K562 (cell line): ENCODE results near the gene PSMC1. TPM values are rescaled to one million over a fixed set of nuclear protein-coding genes. Genes with fewer than 3 reads are reported as not detected.

Experiments
- ATAC-seq: fragments of 200-7000 bp; cut with Tn5 transposase; 3 replicates; pipeline ENCODE4 v1.9.1; 2020; ENCODE audit warnings: moderate library complexity
- BruUV-seq: library from RNA; stranded (reverse); fragments of 400-500 nt; replicated peaks from 2 replicates; lab custom pipeline; 2021; lab: Mats Ljungman, UMichigan
- CTCF ChIA-PET: fragments of 300-600 bp; formaldehyde crosslinking; extraction: SDS; loops from one replicate; lab custom pipeline; 2021; ENCODE audit warnings: low intra/inter-chr PET ratio; lab: Yijun Ruan, JAX
- POLR2A ChIA-PET: fragments of 300-600, 350-650 bp; sonication (Branson Sonifier 250); formaldehyde crosslinking; extraction: SDS; loops from one replicate; lab custom pipeline; 2021; ENCODE audit warnings: antibody characterized with exemption, inconsistent platforms; lab: Yijun Ruan, JAX
- DNase-seq, 4 experiments: peaks; one replicate each; pipeline versions ENCODE4 v3.0.0 to v3.0.0-alpha.2; 2011 to 2018; ENCODE audit warnings: low spot score in 3 of 4, mixed read lengths in 3 of 4; ENCODE audit errors: extremely low read depth in 1 of 4
- FAIRE-seq: peaks from 2 replicates; lab custom pipeline; 2011; peaks lifted over from hg19 to GRCh38; lab: Jason Lieb, UNC
- H2AFZ ChIP-seq: 2 replicates; pipeline ENCODE4 v1.6.0; 2011; ENCODE audit warnings: low read depth, low read length, control low read depth, inconsistent platforms
- H3K27ac ChIP-seq: fragments of 200-600 bp; 3 replicates; pipeline ENCODE4 v1.8.0; 2011; ENCODE audit warnings: low read depth, mild to moderate bottlenecking, control low read depth, inconsistent platforms, low read length, moderate library complexity, mixed read lengths; ENCODE audit errors: extremely low read depth
- H3K27me3 ChIP-seq, 2 experiments: fragments of 300-600 bp in 1 of 2; 2 replicates in 1 of 2; 3 replicates in 1 of 2; pipeline versions ENCODE4 v1.6.0 to v1.8.0; 2011; ENCODE audit warnings: inconsistent platforms in 2 of 2, low read length in 2 of 2, mild to moderate bottlenecking in 1 of 2, mixed read lengths in 1 of 2, moderate library complexity in 1 of 2; ENCODE audit not compliant: control insufficient read depth in 2 of 2, insufficient read depth in 2 of 2
- H3K36me3 ChIP-seq: fragments of 300-600 bp; 3 replicates; pipeline ENCODE4 v1.8.0; 2011; ENCODE audit warnings: mild to moderate bottlenecking, low read length, inconsistent platforms; ENCODE audit not compliant: control insufficient read depth, insufficient read depth
- H3K4me1 ChIP-seq, 2 experiments: fragments of 200-600 bp in 1 of 2; replicated peaks in 1 of 2; 2 replicates in 1 of 2; 3 replicates in 1 of 2; pipeline versions ENCODE4 v1.5.1 to v1.8.0; 2011; ENCODE audit warnings: inconsistent platforms in 2 of 2, low read length in 2 of 2, mild to moderate bottlenecking in 1 of 2, mixed read lengths in 1 of 2, moderate library complexity in 1 of 2; ENCODE audit not compliant: control insufficient read depth in 2 of 2, insufficient read depth in 2 of 2
- H3K4me2 ChIP-seq: 2 replicates; pipeline ENCODE4 v1.6.1; 2011; ENCODE audit warnings: low read length, control low read depth, inconsistent platforms, mixed read lengths; ENCODE audit not compliant: insufficient read depth
- H3K4me3 ChIP-seq: fragments of 200-600 bp; sonication (generic), shearing (Covaris generic); 2 replicates; pipeline ENCODE4 v1.5.1; 2016; ENCODE audit warnings: control low read depth, inconsistent platforms
- H3K79me2 ChIP-seq: fragments of 200-600 bp; 3 replicates; pipeline ENCODE4 v1.8.0; 2011; ENCODE audit warnings: low read length, inconsistent platforms; ENCODE audit not compliant: control insufficient read depth, insufficient read depth
- H3K9ac ChIP-seq, 2 experiments: 2 replicates each; pipeline versions ENCODE4 v1.6.0 to v1.6.1; 2011; ENCODE audit warnings: low read depth in 2 of 2, low read length in 2 of 2, control low read depth in 1 of 2, inconsistent platforms in 1 of 2, mild to moderate bottlenecking in 1 of 2, mixed read lengths in 1 of 2; ENCODE audit not compliant: insufficient read depth in 1 of 2
- H3K9me1 ChIP-seq: one replicate; pipeline ENCODE4 v1.6.0; 2011; ENCODE audit warnings: inconsistent platforms, mild to moderate bottlenecking, low read length, moderate library complexity; ENCODE audit not compliant: control insufficient read depth, insufficient read depth
- H3K9me3 ChIP-seq: replicated peaks from 2 replicates; pipeline ENCODE4 v1.5.1; 2011; ENCODE audit warnings: low read depth, low read length, inconsistent platforms; ENCODE audit not compliant: control insufficient read depth, insufficient read depth
- H4K20me1 ChIP-seq: replicated peaks from 2 replicates; pipeline ENCODE4 v1.6.1; 2011; ENCODE audit warnings: low read length, inconsistent platforms, mixed read lengths; ENCODE audit not compliant: control insufficient read depth, insufficient read depth
- CBFA2T2 ChIP-seq: fragments of 450-650 bp; conservative IDR thresholded peaks from 2 replicates; pipeline ENCODE4 v1.6.1; 2017; ENCODE audit warnings: mild to moderate bottlenecking
- CBX8 ChIP-seq: fragments of 200-600 bp; sonication (generic); IDR thresholded peaks from 2 replicates; pipeline ENCODE4 v1.6.1; 2012; ENCODE audit warnings: borderline replicate concordance, mixed run types, low read depth, mild to moderate bottlenecking, moderate library complexity, mixed read lengths, low read length, control low read depth, inconsistent platforms; ENCODE audit not compliant: poor library complexity, severe bottlenecking; ENCODE audit errors: extremely low read depth
- CC2D1A ChIP-seq: fragments of 450-650 bp; IDR thresholded peaks from 2 replicates; pipeline ENCODE4 v1.6.1; 2017; ENCODE audit warnings: mild to moderate bottlenecking
- CEBPB ChIP-seq: fragments of 450-650 bp; IDR thresholded peaks from 2 replicates; pipeline ENCODE4 v1.6.1; 2016; ENCODE audit warnings: missing genetic modification characterization, missing compliant biosample characterization
- CEBPG ChIP-seq, 3 experiments: fragments of 200-800 bp in 1 of 3; sonication (Bioruptor generic) in 1 of 3; sonication (generic) in 1 of 3; formaldehyde crosslinking in 1 of 3; IDR thresholded peaks in 2 of 3; conservative IDR thresholded peaks in 1 of 3; 2 replicates each; pipeline versions ENCODE4 v1.6.1 to v1.8.0; 2016 to 2022; ENCODE audit warnings: missing compliant biosample characterization in 2 of 3, missing genetic modification characterization in 2 of 3, mild to moderate bottlenecking in 1 of 3, missing genetic modification reagents in 1 of 3
- FOXP1 ChIP-seq: sonication (generic); formaldehyde crosslinking; IDR thresholded peaks from 2 replicates; pipeline ENCODE4 v1.8.0; 2022; ENCODE audit warnings: mild to moderate bottlenecking, missing genetic modification reagents
- GATAD2B ChIP-seq: fragments of 450-650 bp; IDR thresholded peaks from 2 replicates; pipeline ENCODE4 v1.6.1; 2017; ENCODE audit warnings: mild to moderate bottlenecking, borderline replicate concordance
- HCFC1 ChIP-seq: IDR thresholded peaks from 2 replicates; pipeline ENCODE4 v1.6.1; 2012; ENCODE audit warnings: low read depth, low read length, improper control_type of control experiment
- KHSRP ChIP-seq: fragments of 450-650 bp; IDR thresholded peaks from 2 replicates; pipeline ENCODE4 v1.6.1; 2017
- NCOR1 ChIP-seq: fragments of 450-650 bp; IDR thresholded peaks from 2 replicates; pipeline ENCODE4 v1.6.1; 2016; ENCODE audit warnings: mild to moderate bottlenecking, moderate library complexity
- PCBP1 ChIP-seq: fragments of 200-400 bp; formaldehyde crosslinking; IDR thresholded peaks from 2 replicates; pipeline ENCODE4 v1.6.1; 2018; ENCODE audit warnings: mild to moderate bottlenecking, low read depth, low read length; ENCODE audit not compliant: poor library complexity, severe bottlenecking
- PHTF2 ChIP-seq: fragments of 250-450 bp; sonication (Bioruptor Pico); IDR thresholded peaks from 2 replicates; pipeline ENCODE4 v1.5.0; 2021; ENCODE audit warnings: mild to moderate bottlenecking
- SAFB ChIP-seq: fragments of 200-400 bp; formaldehyde crosslinking; IDR thresholded peaks from 2 replicates; pipeline ENCODE4 v1.6.1; 2017; ENCODE audit warnings: low read depth, low read length, borderline replicate concordance
- TCF7L2 ChIP-seq: fragments of 150-350 bp; IDR thresholded peaks from 2 replicates; pipeline ENCODE4 v1.6.1; 2016; ENCODE audit warnings: low read depth, mild to moderate bottlenecking, low read length, moderate library complexity
- ZNF134 ChIP-seq: fragments of 250-450 bp; sonication (Bioruptor Pico); conservative IDR thresholded peaks from 2 replicates; pipeline ENCODE4 v1.4.0; 2020
- ZNF143 ChIP-seq: sonication (generic); formaldehyde crosslinking; IDR thresholded peaks from 2 replicates; pipeline ENCODE4 v1.9.0; 2022; ENCODE audit warnings: mild to moderate bottlenecking, missing genetic modification reagents
- ZNF217 ChIP-seq: sonication (generic); formaldehyde crosslinking; IDR thresholded peaks from 2 replicates; pipeline ENCODE4 v1.8.0; 2022; ENCODE audit warnings: mild to moderate bottlenecking, missing genetic modification reagents
- WGBS: fragments of 100-300 bp; shearing (Covaris generic); methylation state at CpG from one replicate; pipeline ENCODE4 v1.1.6; 2016; ENCODE audit warnings: low coverage, mixed read lengths; ENCODE audit not compliant: insufficient coverage; ENCODE audit errors: missing lambda C conversion rate; 5-methylcytosine and 5-hydroxymethylcytosine counted together
- in situ Hi-C: fragments of 300-500 bp; cut with MboI; formaldehyde crosslinking; loops from 4 replicates; pipeline ENCODE4 v1.15.0; 2018; ENCODE audit warnings: inconsistent platforms, mixed read lengths
- intact Hi-C: fragments of 100-400 bp; cut with micrococcal nuclease; formaldehyde crosslinking; loops from 2 replicates; pipeline ENCODE4 v1.14.2; 2022
- polyA plus RNA-seq, 8 experiments: library from polyadenylated mRNA; depleted of rRNA in 4 of 8; stranded (reverse) in 5 of 8; unstranded in 3 of 8; fragments of >200 nt; fragmentation: Nextera tagmentation in 2 of 8; fragmentation: Illumina TruSeq in 1 of 8; extraction: Ambion mirVana in 2 of 8; extraction: Trizol in 1 of 8; gene quantifications; 2 replicates each; pipeline versions ENCODE4 v1.2.1 to v1.2.3, GENCODE V29; 2011 to 2014; ENCODE audit warnings: inconsistent platforms in 1 of 8, missing spikeins in 1 of 8
- total RNA-seq, 7 experiments: library from RNA; depleted of rRNA in 6 of 7; stranded (reverse); fragments of >200 nt in 6 of 7; fragmentation: Illumina TruSeq in 2 of 7; extraction: Trizol in 2 of 7; gene quantifications; 2 replicates each; pipeline versions ENCODE4 v1.2.1 to v1.2.3, GENCODE V29; 2011 to 2021; ENCODE audit warnings: low replicate concordance in 1 of 7

PSMC1 gene
- total and polyA plus RNA-seq, 9 of the 15 experiments (the other 6 are each of a cell fraction or from before 2014, with no cell fraction given) = 87.8 to 276 (median 165) TPM

- H3K9me3 ChIP-seq = no peaks in the 10 kb centered on the region
- H4K20me1 ChIP-seq = no peaks in the 10 kb centered on the region
- H3K27ac ChIP-seq = no peak overlapping the region
- ChIA-PET POLR2A (no interaction called here), CTCF (no interaction called here)
- FAIRE-seq (no peak), ATAC-seq (no peak), DNase-seq (no peak)
- H3K4me3 ChIP-seq = no peak overlapping the region
- peaks cover 57% of the 10 kb centered on the region; the same call in 2 of the 3 replicates for H3K36me3 ChIP-seq
- H3K4me2 ChIP-seq = no peak overlapping the region
- no TSS peak for BruUV-seq
- H3K4me1 ChIP-seq = peaks cover 0 to 7% of the 10 kb centered on the region in 2 experiments; a peak in 2 of 5 replicates
- no peak overlapping the region for H3K9ac ChIP-seq
- no peaks in the 10 kb centered on the region for H3K27me3 ChIP-seq
- H3K9me1 ChIP-seq = no peaks in the 10 kb centered on the region
- H3K79me2 ChIP-seq = no peaks in the 10 kb centered on the region
- TF ChIP-seq FOXP1 (CRISPR knock-in tag) (no peak), CEBPB (no peak), KHSRP (no peak), ZNF143 (no peak), CBFA2T2 (no peak), SAFB (no peak), PHTF2 (no peak), PCBP1 (no peak)
- in situ Hi-C loops (no loop called here), intact Hi-C loops (loop anchor here (5.0 kb wide), 3 partner anchors 93 to 393 kb away; partner anchors contain the start of gene CALM1)
- no peak overlapping the region for H2AFZ ChIP-seq
These were observed 48.1 kb downstream of the PSMC1 start for GRCh38 chr14:90304502-90304901.

- in situ Hi-C loops (no loop called here), intact Hi-C loops (no loop called here)
- 84% methylated on average over 4 of the region's 4 CpGs for WGBS
- ATAC-seq = no peak
- H2AFZ ChIP-seq = no peak overlapping the region
- no peak for DNase-seq
- ChIA-PET CTCF (no interaction called here), POLR2A (no interaction called here)
- H3K9me1 ChIP-seq = no peaks in the 10 kb centered on the region
- H3K27me3 ChIP-seq = no peaks in the 10 kb centered on the region
- no peak overlapping the region for H3K4me3 ChIP-seq
- no peaks in the 10 kb centered on the region for H3K9me3 ChIP-seq
- FAIRE-seq = no peak
- H3K4me1 ChIP-seq = peaks cover 0 to 7% of the 10 kb centered on the region in 2 experiments; a peak in 2 of 5 replicates
- no peaks in the 10 kb centered on the region for H4K20me1 ChIP-seq
- no peaks in the 10 kb centered on the region for H3K79me2 ChIP-seq
- TF ChIP-seq CC2D1A (no peak), CEBPG (CRISPR knock-in tag; IDR thresholded peaks at IDR 0.05) (no peak), CEBPG (tag; conservative IDR thresholded peaks at IDR 0.05 in 1 of 2, IDR thresholded peaks at IDR 0.05 in 1 of 2) (no peak), HCFC1 (no peak), ZNF134 (no peak), CBX8 (no peak), NCOR1 (no peak), TCF7L2 (no peak), ZNF217 (CRISPR knock-in tag) (no peak), GATAD2B (no peak)
- no peak overlapping the region for H3K27ac ChIP-seq
- no peak overlapping the region for H3K4me2 ChIP-seq
- BruUV-seq = no TSS peak
- peaks cover 58% of the 10 kb centered on the region for H3K36me3 ChIP-seq
- H3K9ac ChIP-seq = no peak overlapping the region
These were observed 48.8 kb downstream of the PSMC1 start for GRCh38 chr14:90305176-90305601.
